OCI-LY7 (cell line): Measurements from ENCODE around the gene DENND10. TPM values are rescaled to one million over a fixed set of nuclear protein-coding genes. Genes with fewer than 3 reads are reported as not detected.

Experiments used
- BruUV-seq: library from RNA; stranded (reverse); fragments of 400-500 nt; replicated peaks from 2 replicates; lab custom pipeline; 2021; lab: Mats Ljungman, UMichigan
- CTCF ChIA-PET: fragments of 300-600 bp; sonication (Branson Sonifier 250); formaldehyde crosslinking; loops from one replicate; lab custom pipeline; 2022; ENCODE audit warnings: antibody characterized with exemption; ENCODE audit not compliant: unreplicated experiment; lab: Charles Lee
- POLR2A ChIA-PET: fragments of 300-600 bp; sonication (Branson Sonifier 250); formaldehyde crosslinking; loops from one replicate; lab custom pipeline; 2022; ENCODE audit warnings: antibody characterized with exemption; lab: Charles Lee
- DNase-seq: peaks from one replicate; pipeline ENCODE4 v3.0.0-alpha.2; 2015; ENCODE audit warnings: low spot score
- H2AFZ ChIP-seq: fragments of 200-600 bp; sonication (generic), shearing (Covaris generic); 2 replicates; pipeline ENCODE4 v1.6.1; 2014; ENCODE audit warnings: mild to moderate bottlenecking, antibody characterized with exemption, low read length, moderate library complexity
- H3K27ac ChIP-seq: fragments of 200-600 bp; sonication (generic); 2 replicates; pipeline ENCODE4 v1.5.1; 2014; ENCODE audit warnings: mixed run types, low read depth, mild to moderate bottlenecking, moderate library complexity, low read length, inconsistent platforms; ENCODE audit not compliant: poor library complexity, severe bottlenecking
- H3K36me3 ChIP-seq: fragments of 200-600 bp; sonication (generic); 2 replicates; pipeline ENCODE4 v1.6.1; 2014; ENCODE audit warnings: mild to moderate bottlenecking, antibody characterized with exemption, low read length, moderate library complexity, mixed read lengths; ENCODE audit not compliant: insufficient read depth
- H3K4me1 ChIP-seq: fragments of 200-600 bp; sonication (generic); 2 replicates; pipeline ENCODE4 v1.5.1; 2014; ENCODE audit warnings: mild to moderate bottlenecking, low read length; ENCODE audit not compliant: insufficient read depth, poor library complexity, severe bottlenecking
- H3K4me2 ChIP-seq: fragments of 200-600 bp; sonication (generic); 2 replicates; pipeline ENCODE4 v1.6.1; 2014; ENCODE audit warnings: mild to moderate bottlenecking, low read length
- H3K4me3 ChIP-seq: fragments of 200-600 bp; sonication (generic); 2 replicates; pipeline ENCODE4 v1.5.1; 2014; ENCODE audit warnings: mild to moderate bottlenecking, low read depth, low read length; ENCODE audit not compliant: poor library complexity, severe bottlenecking
- H3K79me2 ChIP-seq: fragments of 200-600 bp; sonication (generic); 2 replicates; pipeline ENCODE4 v1.6.1; 2016; ENCODE audit warnings: low read depth, mild to moderate bottlenecking, low read length, moderate library complexity, mixed read lengths; ENCODE audit not compliant: insufficient read depth
- H3K9me2 ChIP-seq: fragments of 200-600 bp; sonication (generic); 2 replicates; pipeline ENCODE4 v1.6.1; 2016; ENCODE audit warnings: mild to moderate bottlenecking, low read length, mixed read lengths; ENCODE audit not compliant: insufficient read depth
- H3K9me3 ChIP-seq: fragments of 200-600 bp; sonication (generic); 2 replicates; pipeline ENCODE4 v1.6.1; 2014; ENCODE audit warnings: mild to moderate bottlenecking, mixed run types, low read length, mixed read lengths
- H4K20me1 ChIP-seq: fragments of 200-600 bp; sonication (generic); 2 replicates; pipeline ENCODE4 v1.6.1; 2014; ENCODE audit warnings: mild to moderate bottlenecking, antibody characterized with exemption, low read length, moderate library complexity, mixed read lengths; ENCODE audit not compliant: insufficient read depth
- EZH2phosphoT487 ChIP-seq: fragments of 200-600 bp; sonication (generic); IDR thresholded peaks from 2 replicates; pipeline ENCODE4 v1.6.1; 2018; ENCODE audit warnings: low read depth, borderline replicate concordance, mild to moderate bottlenecking, mixed run types, antibody characterized with exemption, low read length, moderate library complexity, mixed read lengths
- intact Hi-C: fragments of 100-400 bp; cut with micrococcal nuclease; formaldehyde crosslinking; loops from one replicate; pipeline ENCODE4 v1.10.0; 2022; ENCODE audit not compliant: unreplicated experiment
- total RNA-seq, 2 experiments: library from RNA; depleted of rRNA in 1 of 2; stranded (reverse); fragments of >200 nt in 1 of 2; shearing (Covaris generic) in 1 of 2; gene quantifications; 2 replicates each; pipeline ENCODE4 v1.2.3, GENCODE V29; 2014 to 2022
- TF ChIP-seq, protein P1 (sequence below): fragments of 200-600 bp; sonication (generic); conservative IDR thresholded peaks from 2 replicates; pipeline ENCODE4 v1.5.1; 2014; ENCODE audit warnings: mild to moderate bottlenecking, antibody characterized with exemption, low read length, moderate library complexity, mixed read lengths

DENND10 gene
- total RNA-seq, 2 experiments from 2014 or later = 17.8 to 27.1 TPM

DNA sequence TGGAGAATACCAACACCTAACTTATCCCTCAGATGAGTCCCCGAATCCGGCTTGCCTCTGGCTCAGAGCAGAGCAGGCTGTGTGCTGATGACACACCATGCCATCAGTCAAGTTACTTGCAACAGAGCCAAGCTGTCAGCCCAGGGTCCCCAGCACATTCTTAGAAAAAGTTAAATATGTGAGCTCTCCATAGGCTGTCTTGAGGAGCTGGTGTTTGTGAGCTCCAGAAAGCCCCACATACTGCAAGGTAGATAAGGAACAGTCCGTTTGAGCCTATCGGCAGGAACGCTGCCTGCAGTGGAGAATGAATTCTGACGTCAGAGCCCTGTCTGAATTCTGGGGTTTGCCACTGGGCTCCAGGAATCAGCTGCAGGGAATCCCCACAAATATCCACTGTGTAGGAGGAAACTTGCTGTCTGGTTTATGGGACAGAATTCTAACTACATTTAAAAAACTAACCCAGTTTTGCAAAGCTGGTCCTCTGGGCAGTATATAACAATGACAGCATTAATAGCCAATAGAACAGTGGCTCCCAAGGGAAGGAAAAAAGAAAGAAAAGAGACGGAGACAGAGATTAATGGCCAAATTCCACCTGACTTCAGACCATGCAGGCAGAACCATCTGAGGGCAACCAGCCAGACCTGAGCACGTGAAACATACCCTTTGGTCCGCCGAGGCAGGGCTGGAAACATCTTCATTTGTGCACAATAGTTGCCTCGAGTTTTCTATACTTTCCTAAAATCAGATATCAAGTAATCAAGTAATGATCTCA is 58.0 kb downstream of the DENND10 start:
- H3K4me2 ChIP-seq = no peak overlapping the region

DNA sequence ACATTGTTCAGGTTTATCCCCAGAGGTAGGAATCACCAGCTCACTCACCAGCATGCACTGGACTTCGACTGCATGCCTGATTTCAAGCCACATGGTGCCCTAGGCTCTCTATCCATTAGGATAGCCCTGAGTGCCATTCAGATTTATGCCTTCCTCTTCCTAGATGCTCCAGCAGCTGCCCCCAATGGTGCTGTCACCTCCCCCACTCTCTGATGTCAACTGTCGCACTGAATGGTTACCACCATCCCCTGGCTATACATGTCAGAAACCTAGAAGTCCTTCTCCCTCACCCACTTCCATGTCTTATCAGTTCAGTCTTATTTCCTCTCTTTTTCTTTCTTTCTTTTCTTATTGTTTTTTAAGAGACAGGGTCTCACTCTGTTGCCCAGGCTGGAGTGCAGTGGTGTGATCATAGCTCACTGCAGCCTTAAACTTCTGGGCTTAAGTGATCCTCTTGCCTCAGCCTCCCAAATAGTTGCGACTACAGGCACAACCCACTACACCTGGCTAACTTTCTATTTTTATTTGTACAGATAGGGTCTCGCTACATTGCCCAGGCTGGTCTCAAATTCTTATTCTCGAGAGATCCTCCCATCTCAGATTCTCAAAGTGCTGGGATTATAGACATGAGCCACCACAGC is 58.7 kb downstream of the DENND10 start:
- no peaks in the 10 kb centered on the region for H3K9me3 ChIP-seq
- CTCF ChIA-PET = no interaction called here
- intact Hi-C loops = no loop called here
- H3K4me1 ChIP-seq = peaks cover 20% of the 10 kb centered on the region
- H3K9me2 ChIP-seq = no peaks in the 10 kb centered on the region
- peaks cover 54% of the 10 kb centered on the region for H3K36me3 ChIP-seq
- H3K4me3 ChIP-seq = no peak overlapping the region
- no TSS peak for BruUV-seq
- peaks cover 10% of the 10 kb centered on the region; the same call in 1 of the 2 replicates for H3K79me2 ChIP-seq
- H3K4me2 ChIP-seq = no peak overlapping the region
- TF ChIP-seq, protein P1, sequence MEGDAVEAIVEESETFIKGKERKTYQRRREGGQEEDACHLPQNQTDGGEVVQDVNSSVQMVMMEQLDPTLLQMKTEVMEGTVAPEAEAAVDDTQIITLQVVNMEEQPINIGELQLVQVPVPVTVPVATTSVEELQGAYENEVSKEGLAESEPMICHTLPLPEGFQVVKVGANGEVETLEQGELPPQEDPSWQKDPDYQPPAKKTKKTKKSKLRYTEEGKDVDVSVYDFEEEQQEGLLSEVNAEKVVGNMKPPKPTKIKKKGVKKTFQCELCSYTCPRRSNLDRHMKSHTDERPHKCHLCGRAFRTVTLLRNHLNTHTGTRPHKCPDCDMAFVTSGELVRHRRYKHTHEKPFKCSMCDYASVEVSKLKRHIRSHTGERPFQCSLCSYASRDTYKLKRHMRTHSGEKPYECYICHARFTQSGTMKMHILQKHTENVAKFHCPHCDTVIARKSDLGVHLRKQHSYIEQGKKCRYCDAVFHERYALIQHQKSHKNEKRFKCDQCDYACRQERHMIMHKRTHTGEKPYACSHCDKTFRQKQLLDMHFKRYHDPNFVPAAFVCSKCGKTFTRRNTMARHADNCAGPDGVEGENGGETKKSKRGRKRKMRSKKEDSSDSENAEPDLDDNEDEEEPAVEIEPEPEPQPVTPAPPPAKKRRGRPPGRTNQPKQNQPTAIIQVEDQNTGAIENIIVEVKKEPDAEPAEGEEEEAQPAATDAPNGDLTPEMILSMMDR = no peak
- TF ChIP-seq EZH2phosphoT487 = no peak
- no peak overlapping the region for H3K27ac ChIP-seq
- DNase-seq = no peak
- no peak overlapping the region for H2AFZ ChIP-seq
- POLR2A ChIA-PET = interaction anchor here (1.0 kb wide), 1 partner anchor 10 kb away, joined by 8 read pairs; no protein-coding TSS in a partner anchor
- no peaks in the 10 kb centered on the region for H4K20me1 ChIP-seq

More for the DNA sequence above, 58.0 kb downstream of the DENND10 start:
- Histone ChIP-seq H3K27ac (no peak overlapping the region), H3K4me1 (peaks cover 20% of the 10 kb centered on the region), H2AFZ (no peak overlapping the region), H3K9me2 (no peaks in the 10 kb centered on the region), H3K36me3 (peaks cover 51% of the 10 kb centered on the region), H3K4me3 (no peak overlapping the region), H3K9me3 (no peaks in the 10 kb centered on the region), H3K79me2 (peaks cover 10% of the 10 kb centered on the region; the same call in 1 of the 2 replicates), H4K20me1 (no peaks in the 10 kb centered on the region)
- TF ChIP-seq EZH2phosphoT487 = no peak
- TF ChIP-seq, protein P1 = no peak
- POLR2A ChIA-PET = interaction anchor here (0.6 to 1.3 kb wide), 6 partner anchors 9 to 326 kb away, joined by 3 to 9 read pairs (median 4); no protein-coding TSS in a partner anchor
- no TSS peak for BruUV-seq
- CTCF ChIA-PET = no interaction called here
- intact Hi-C loops = no loop called here
- DNase-seq = no peak
